Measurements from ENCODE around the gene DLEC1.

GRCh38 chr3:38040401-38040800, 1.4 kb downstream of the DLEC1 start:
- no peak for TF ChIP-seq CTCF (conservative IDR thresholded peaks at IDR 0.05; ENCODE audit: low read depth in 2 of 2)
- TF ChIP-seq REST (IDR thresholded peaks at IDR 0.05; ENCODE audit: unreplicated experiment), result no peak
- TF ChIP-seq EZH2phosphoT487 (IDR thresholded peaks at IDR 0.05; ENCODE audit: unreplicated experiment), result no peak
- no peak for TF ChIP-seq POLR2AphosphoS5 (IDR thresholded peaks at IDR 0.05; ENCODE audit: low read depth)
- TF ChIP-seq EZH2 (IDR thresholded peaks at IDR 0.05; ENCODE audit: low read depth, unreplicated experiment), result no peak
- no peak for TF ChIP-seq ETS1 (IDR thresholded peaks at IDR 0.05)
- TF ChIP-seq CREB1 (CRISPR knock-in tag; IDR thresholded peaks at IDR 0.05; ENCODE audit: low read depth), result no peak
- TF ChIP-seq JUNB (IDR thresholded peaks at IDR 0.05; ENCODE audit: unreplicated experiment), result no peak
- TF ChIP-seq ZNF114 (CRISPR knock-in tag; IDR thresholded peaks at IDR 0.05), result no peak
- TF ChIP-seq STAT1 (IDR thresholded peaks at IDR 0.05; ENCODE audit: unreplicated experiment), result no peak
- no peak for TF ChIP-seq NANOG (IDR thresholded peaks at IDR 0.05; ENCODE audit: borderline replicate concordance)
- TF ChIP-seq ZNF462 (CRISPR knock-in tag; IDR thresholded peaks at IDR 0.05), result no peak
- TF ChIP-seq ZNF331 (CRISPR knock-in tag; IDR thresholded peaks at IDR 0.05; ENCODE audit: low read depth), result no peak

Measured in GM23338 (cell line).